MM.1S (cell line): ENCODE data around the gene TMCO4.
"Not testable (repeated sequence)": the region's sequence is repeated elsewhere in the genome, so short reads cannot be mapped to it uniquely, and the experiment has no call there.

ENCODE experiments used
- DNase-seq: peaks from one replicate; pipeline ENCODE4 v3.0.0-alpha.2; 2015
- H2AFZ ChIP-seq: fragments of 300-600 bp; sonication (generic); 2 replicates; pipeline ENCODE4 v1.6.0; 2016; ENCODE audit warnings: antibody characterized with exemption, low read length
- H3F3A ChIP-seq: fragments of 300-600 bp; sonication (generic); 2 replicates; pipeline ENCODE4 v1.6.1; 2016; ENCODE audit warnings: mild to moderate bottlenecking, antibody characterized with exemption, low read length, moderate library complexity, mixed read lengths; ENCODE audit not compliant: insufficient read depth
- H3K27ac ChIP-seq: fragments of 300-600 bp; sonication (generic); 2 replicates; pipeline ENCODE4 v1.5.1; 2016; ENCODE audit warnings: mild to moderate bottlenecking, low read length
- H3K27me3 ChIP-seq: fragments of 300-600 bp; sonication (generic); replicated peaks from 2 replicates; pipeline ENCODE4 v1.6.0; 2016; ENCODE audit warnings: low read length; ENCODE audit not compliant: insufficient read depth
- H3K36me3 ChIP-seq: fragments of 300-600 bp; sonication (generic); replicated peaks from 2 replicates; pipeline ENCODE4 v1.6.1; 2016; ENCODE audit warnings: mild to moderate bottlenecking, low read length, mixed read lengths; ENCODE audit not compliant: insufficient read depth
- H3K4me1 ChIP-seq: fragments of 300-600 bp; sonication (generic); 2 replicates; pipeline ENCODE4 v1.6.1; 2016; ENCODE audit warnings: low read length, mixed read lengths
- H3K4me2 ChIP-seq: fragments of 300-600 bp; sonication (generic); 2 replicates; pipeline ENCODE4 v1.6.0; 2016; ENCODE audit warnings: low read depth, low read length
- H3K4me3 ChIP-seq: fragments of 300-600 bp; sonication (generic); 2 replicates; pipeline ENCODE4 v1.5.1; 2016; ENCODE audit warnings: low read length, mixed read lengths
- H3K79me2 ChIP-seq: fragments of 300-600 bp; sonication (generic); 2 replicates; pipeline ENCODE4 v1.6.1; 2016; ENCODE audit warnings: mixed run types, low read length, mixed read lengths
- H3K9ac ChIP-seq: fragments of 300-600 bp; sonication (generic); 2 replicates; pipeline ENCODE4 v1.6.1; 2016; ENCODE audit warnings: low read length, mixed read lengths
- H3K9me2 ChIP-seq: fragments of 300-600 bp; sonication (generic); replicated peaks from 2 replicates; pipeline ENCODE4 v1.6.1; 2016; ENCODE audit warnings: mild to moderate bottlenecking, low read length, mixed read lengths; ENCODE audit not compliant: insufficient read depth
- H3K9me3 ChIP-seq: fragments of 300-600 bp; sonication (generic); replicated peaks from 2 replicates; pipeline ENCODE4 v1.6.1; 2016; ENCODE audit warnings: mild to moderate bottlenecking, low read length, mixed read lengths; ENCODE audit not compliant: insufficient read depth
- H4K20me1 ChIP-seq: fragments of 300-600 bp; sonication (generic); 2 replicates; pipeline ENCODE4 v1.6.1; 2016; ENCODE audit warnings: mild to moderate bottlenecking, low read length, moderate library complexity, mixed read lengths; ENCODE audit not compliant: insufficient read depth
- EZH2 ChIP-seq: fragments of 300-600 bp; sonication (generic); optimal IDR thresholded peaks from 2 replicates; pipeline ENCODE3; 2017; ENCODE audit warnings: low read depth, mild to moderate bottlenecking, antibody characterized with exemption, low read length, mixed read lengths
- EZH2phosphoT487 ChIP-seq: fragments of 300-600 bp; sonication (generic); IDR thresholded peaks from 2 replicates; pipeline ENCODE4 v1.6.1; 2018; ENCODE audit warnings: antibody characterized with exemption, low read length
- TF ChIP-seq, protein P1 (sequence below): fragments of 300-600 bp; sonication (generic); IDR thresholded peaks from 2 replicates; pipeline ENCODE4 v1.5.1; 2016; ENCODE audit warnings: antibody characterized with exemption, low read length, mixed read lengths

The TMCO4 gene

DNA sequence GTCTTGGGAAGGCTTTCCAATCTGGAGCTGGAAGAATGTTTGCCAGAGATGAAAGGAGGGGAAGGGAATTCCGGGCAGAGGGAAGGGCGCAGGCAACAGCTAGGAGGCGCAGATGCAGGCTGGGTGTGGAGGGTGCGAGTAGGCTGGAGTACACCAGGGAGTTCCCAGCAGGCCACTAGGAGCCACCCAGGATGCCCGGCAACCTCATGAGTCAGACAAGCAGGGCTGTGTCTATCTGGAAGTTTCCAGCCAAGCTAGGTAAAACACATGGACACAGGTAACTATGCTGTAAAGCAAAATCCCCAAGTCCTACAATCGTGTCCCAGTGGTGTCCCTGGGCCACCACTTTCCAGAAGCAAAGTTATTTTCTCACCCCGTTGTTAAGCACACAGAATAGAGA lies 156.6 kb downstream of the TMCO4 start:
- no peak for TF ChIP-seq EZH2
- no peak for TF ChIP-seq EZH2phosphoT487
- TF ChIP-seq, protein P1, sequence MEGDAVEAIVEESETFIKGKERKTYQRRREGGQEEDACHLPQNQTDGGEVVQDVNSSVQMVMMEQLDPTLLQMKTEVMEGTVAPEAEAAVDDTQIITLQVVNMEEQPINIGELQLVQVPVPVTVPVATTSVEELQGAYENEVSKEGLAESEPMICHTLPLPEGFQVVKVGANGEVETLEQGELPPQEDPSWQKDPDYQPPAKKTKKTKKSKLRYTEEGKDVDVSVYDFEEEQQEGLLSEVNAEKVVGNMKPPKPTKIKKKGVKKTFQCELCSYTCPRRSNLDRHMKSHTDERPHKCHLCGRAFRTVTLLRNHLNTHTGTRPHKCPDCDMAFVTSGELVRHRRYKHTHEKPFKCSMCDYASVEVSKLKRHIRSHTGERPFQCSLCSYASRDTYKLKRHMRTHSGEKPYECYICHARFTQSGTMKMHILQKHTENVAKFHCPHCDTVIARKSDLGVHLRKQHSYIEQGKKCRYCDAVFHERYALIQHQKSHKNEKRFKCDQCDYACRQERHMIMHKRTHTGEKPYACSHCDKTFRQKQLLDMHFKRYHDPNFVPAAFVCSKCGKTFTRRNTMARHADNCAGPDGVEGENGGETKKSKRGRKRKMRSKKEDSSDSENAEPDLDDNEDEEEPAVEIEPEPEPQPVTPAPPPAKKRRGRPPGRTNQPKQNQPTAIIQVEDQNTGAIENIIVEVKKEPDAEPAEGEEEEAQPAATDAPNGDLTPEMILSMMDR, result no peak
- Histone ChIP-seq H3K36me3 (no peaks in the 10 kb centered on the region), H3K9ac (no peak overlapping the region), H3K4me3 (no peak overlapping the region), H2AFZ (no peak overlapping the region), H3K9me2 (no peaks in the 10 kb centered on the region), H3K9me3 (no peaks in the 10 kb centered on the region), H4K20me1 (no peaks in the 10 kb centered on the region), H3K27ac (no peak overlapping the region), H3K4me1 (no peaks in the 10 kb centered on the region), H3K27me3 (peaks cover 52% of the 10 kb centered on the region), H3K79me2 (no peaks in the 10 kb centered on the region), H3K4me2 (no peak overlapping the region), H3F3A (no peaks in the 10 kb centered on the region)
- no peak for DNase-seq

DNA sequence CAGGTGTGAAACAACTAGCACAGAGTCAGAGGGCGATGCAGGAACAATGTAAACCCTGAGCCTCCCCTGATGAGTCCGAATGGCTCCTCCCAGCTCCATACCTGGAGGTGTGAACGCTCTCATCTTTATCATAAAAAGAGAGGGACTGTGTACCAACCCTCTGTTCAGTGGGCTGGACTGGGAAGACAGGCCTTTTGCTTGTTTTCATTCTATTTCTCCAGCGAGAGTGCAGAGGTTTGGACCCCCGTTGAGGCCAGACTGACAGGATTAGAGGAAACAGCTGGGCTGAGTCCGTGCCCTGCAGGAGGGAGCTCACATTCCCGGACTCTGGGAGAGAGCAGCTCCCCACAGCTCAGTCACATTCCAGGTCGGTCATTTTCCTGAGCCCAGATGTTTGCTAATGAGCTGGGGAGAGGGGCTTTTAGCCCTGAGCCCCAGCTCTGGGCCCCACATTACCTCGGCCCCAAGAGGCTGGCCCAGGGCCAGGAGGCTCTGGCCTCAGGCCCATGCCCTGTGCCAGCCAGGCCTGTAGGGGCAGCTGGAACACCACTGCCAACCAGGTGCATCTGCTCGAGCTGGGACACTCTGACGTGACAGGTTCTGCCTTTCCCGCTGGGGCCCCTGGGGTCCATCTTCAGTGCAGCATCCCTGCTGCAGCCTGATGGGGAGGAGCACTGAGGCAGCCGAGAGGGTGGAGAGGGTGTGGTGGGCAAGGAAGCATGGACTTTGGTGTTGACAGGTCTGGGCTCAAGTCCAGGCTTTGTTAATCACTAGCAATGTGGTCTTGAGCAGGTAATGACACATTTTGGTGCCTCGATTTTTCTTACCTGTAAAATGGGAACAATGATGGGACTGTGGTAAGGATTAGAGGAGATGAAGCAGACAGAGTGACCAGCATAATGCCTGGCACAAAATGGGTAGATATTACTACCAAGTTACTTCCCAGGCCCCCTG lies 159.1 kb downstream of the TMCO4 start:
- Histone ChIP-seq H3K4me3 (no peak overlapping the region), H3K4me1 (no peaks in the 10 kb centered on the region), H3K79me2 (no peaks in the 10 kb centered on the region), H3K9me3 (no peaks in the 10 kb centered on the region), H3F3A (no peaks in the 10 kb centered on the region), H3K4me2 (no peak overlapping the region), H4K20me1 (no peaks in the 10 kb centered on the region), H3K9me2 (no peaks in the 10 kb centered on the region), H2AFZ (no peak overlapping the region), H3K36me3 (no peaks in the 10 kb centered on the region), H3K27me3 (peaks cover 28% of the 10 kb centered on the region), H3K9ac (no peak overlapping the region), H3K27ac (no peak overlapping the region)
- no peak for DNase-seq
- TF ChIP-seq EZH2phosphoT487 (no peak), EZH2 (no peak)
- TF ChIP-seq, protein P1, result no peak

DNA sequence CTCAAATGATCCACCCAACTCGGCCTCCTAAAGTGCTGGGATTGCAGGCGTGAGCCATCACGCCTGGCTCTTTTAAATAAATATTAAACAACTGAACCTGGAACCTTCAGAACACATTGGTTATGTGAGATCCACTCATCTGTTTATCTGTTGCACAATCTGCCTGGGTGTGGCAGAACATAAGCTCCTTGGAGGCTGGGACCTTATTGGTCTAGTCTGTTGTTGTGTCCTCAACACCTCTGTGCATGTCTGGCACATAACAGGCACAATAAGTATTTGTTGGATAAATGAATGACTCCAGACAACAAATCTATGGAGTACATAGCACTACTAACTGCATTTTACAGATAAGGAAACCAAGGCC lies 159.7 kb downstream of the TMCO4 start:
- no peak for DNase-seq
- H2AFZ ChIP-seq, result no peak overlapping the region
- H3K4me2 ChIP-seq, result no peak overlapping the region
- H3K9me3 ChIP-seq, result no peaks in the 10 kb centered on the region
- H4K20me1 ChIP-seq, result no peaks in the 10 kb centered on the region
- H3K79me2 ChIP-seq, result no peaks in the 10 kb centered on the region
- no peaks in the 10 kb centered on the region for H3K4me1 ChIP-seq
- H3K9ac ChIP-seq, result no peak overlapping the region
- no peak overlapping the region for H3K4me3 ChIP-seq
- H3F3A ChIP-seq, result no peaks in the 10 kb centered on the region
- TF ChIP-seq, protein P1, result no peak
- TF ChIP-seq EZH2phosphoT487, result no peak
- no peak for TF ChIP-seq EZH2
- H3K27me3 ChIP-seq, result peaks cover 22% of the 10 kb centered on the region
- H3K36me3 ChIP-seq, result no peaks in the 10 kb centered on the region
- H3K9me2 ChIP-seq, result no peaks in the 10 kb centered on the region
- H3K27ac ChIP-seq, result no peak overlapping the region

DNA sequence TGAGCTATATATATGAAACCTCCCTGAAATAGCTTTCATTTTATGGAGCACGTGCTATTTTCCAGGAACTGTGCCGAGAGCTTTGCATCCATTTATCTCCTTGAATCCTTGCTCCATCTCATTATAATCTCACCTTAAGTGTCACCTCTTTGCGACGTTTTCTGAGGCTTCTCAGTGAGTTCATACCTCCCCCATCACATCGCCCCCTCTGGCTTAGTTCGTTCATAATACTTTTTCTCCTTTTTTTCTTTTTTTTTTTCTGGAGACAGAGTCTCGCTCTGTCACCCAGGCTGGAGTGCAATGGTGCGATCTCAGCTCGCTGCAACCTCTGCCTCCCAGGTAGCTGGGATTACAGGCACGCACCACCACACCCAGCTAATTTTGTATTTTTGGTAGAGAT lies 160.5 kb downstream of the TMCO4 start:
- H3K4me3 ChIP-seq, H3K27ac ChIP-seq, H3K4me1 ChIP-seq, H3K79me2 ChIP-seq, H3K9me3 ChIP-seq, H3F3A ChIP-seq, H3K36me3 ChIP-seq, H3K9me2 ChIP-seq, H4K20me1 ChIP-seq, H3K4me2 ChIP-seq, H3K9ac ChIP-seq, H2AFZ ChIP-seq, DNase-seq: not testable (repeated sequence)
- peaks cover 17% of the 10 kb centered on the region for H3K27me3 ChIP-seq
